H54 (cell line): ENCODE data around the gene ERG.

ENCODE experiments used
- DNase-seq: peaks from one replicate; pipeline ENCODE4 v3.0.0; 2011; ENCODE audit warnings: low spot score, mixed read lengths; ENCODE audit not compliant: insufficient read length
- FAIRE-seq: peaks from 3 replicates; lab custom pipeline; 2011; peaks lifted over from hg19 to GRCh38; lab: Jason Lieb, UNC
- POLR2A ChIP-seq: IDR thresholded peaks from 2 replicates; pipeline ENCODE4 v1.6.1; 2011; ENCODE audit warnings: low read depth, mild to moderate bottlenecking, low read length

ERG gene

DNA sequence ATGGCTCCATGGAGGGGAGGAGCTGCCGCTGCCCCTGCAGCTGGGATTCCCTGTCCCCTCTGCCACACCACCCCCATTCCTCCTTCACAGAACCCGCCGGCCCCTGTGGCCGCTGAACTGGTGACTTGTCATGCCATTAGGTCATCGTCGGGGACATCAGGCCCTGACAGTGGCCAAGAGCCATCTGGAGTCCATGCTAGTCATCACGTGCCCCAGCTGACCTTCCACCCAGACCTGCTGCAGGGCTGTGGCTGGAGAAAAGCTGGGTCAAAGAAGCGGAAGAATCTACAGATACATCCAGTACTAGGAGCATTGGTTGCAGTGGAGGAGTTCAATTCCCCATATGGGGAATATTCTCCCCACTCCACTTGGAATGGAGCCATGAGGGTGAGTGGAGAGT lies 163.4 kb downstream of the ERG start:
- no peak for FAIRE-seq
- TF ChIP-seq POLR2A: no peak

DNA sequence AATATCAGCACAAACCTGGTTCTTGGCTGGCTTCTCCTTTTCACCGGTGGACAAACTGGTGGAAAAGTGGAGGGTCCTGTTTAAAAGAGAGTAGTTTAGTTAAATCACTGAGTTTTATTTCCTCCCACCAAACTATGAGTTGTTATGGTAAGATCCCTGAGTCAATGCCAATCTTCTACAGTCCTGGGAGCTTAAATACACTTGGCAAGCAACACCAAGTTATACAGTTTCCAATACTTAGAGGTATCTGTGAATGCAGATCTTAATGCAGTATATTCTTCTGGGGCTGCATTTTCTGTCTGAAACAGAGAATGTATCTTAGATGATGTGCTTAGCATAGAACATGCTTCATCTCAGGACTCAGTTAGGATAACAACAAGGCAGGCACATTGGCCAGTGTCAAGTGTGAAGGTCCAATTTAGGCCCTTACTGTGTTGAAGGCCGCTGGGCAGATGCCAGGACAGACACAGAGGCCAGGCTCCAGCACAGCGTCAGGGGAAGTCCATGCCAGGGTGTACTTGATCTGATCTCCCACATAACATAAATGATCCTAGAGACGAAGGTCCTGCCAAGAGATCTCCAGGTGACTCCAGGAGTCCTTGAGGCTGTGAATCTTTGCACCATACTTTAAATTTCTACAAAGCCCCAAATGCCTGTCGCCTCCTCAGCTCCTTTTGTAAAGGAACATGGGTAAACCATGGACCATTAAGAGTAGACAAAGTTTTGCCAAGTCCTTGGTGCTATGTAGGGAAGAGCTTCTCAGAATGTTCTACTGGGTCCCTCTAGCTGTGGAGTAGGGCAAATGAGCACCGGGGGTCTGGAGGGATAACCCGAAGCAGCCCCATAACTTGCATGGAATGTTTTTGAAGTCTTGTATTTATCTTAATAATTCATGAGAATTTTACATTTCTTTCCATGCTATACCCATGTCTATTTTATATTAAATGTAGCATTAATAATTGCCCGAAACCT lies 164.7 kb downstream of the ERG start:
- FAIRE-seq: no peak
- TF ChIP-seq POLR2A: no peak

More for the DNA sequence above, 163.4 kb downstream of the ERG start:
- no peak for DNase-seq

DNA sequence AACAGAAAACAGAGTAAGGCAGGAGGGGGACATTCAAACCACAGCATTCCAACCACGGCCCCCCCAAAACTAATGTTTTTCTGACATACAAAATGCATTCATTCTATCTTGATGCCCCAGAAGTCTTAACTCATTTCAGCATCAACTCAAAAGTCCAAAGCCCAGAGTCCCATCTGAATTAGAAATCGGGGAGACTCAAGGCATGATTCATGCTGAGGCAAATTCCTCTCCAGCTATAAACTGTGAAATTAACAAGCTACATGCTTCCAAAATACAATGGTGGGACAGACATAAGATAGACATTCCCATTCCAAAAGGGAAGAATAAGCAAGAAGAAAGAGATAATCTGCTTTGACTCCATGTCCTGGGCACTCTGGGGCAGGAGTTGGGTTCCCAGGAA lies 167.6 kb downstream of the ERG start:
- no peak for DNase-seq
- no peak for FAIRE-seq
- TF ChIP-seq POLR2A: no peak

More for the DNA sequence above, 164.7 kb downstream of the ERG start:
- no peak for DNase-seq
